ENCODE data around the gene ADSS2.

Gene ADSS2

GRCh38 chr1:244466724-244467123, 15.0 kb upstream of the ADSS2 start:
- no peak overlapping the region for H3K4me3 ChIP-seq (ENCODE audit: low read length, poor library complexity, severe bottlenecking)
- no peaks in the 10 kb centered on the region for H3F3A ChIP-seq (ENCODE audit: low read depth)
- no peaks in the 10 kb centered on the region for H3K36me3 ChIP-seq (ENCODE audit: insufficient read depth, low read length)
- H3K79me2 ChIP-seq (ENCODE audit: insufficient read depth, low read length): no peaks in the 10 kb centered on the region
- no peak overlapping the region for H3K9ac ChIP-seq (ENCODE audit: low read depth, low read length, poor library complexity, severe bottlenecking)
- no peak overlapping the region for H3K4me2 ChIP-seq (ENCODE audit: low read depth, low read length, poor library complexity, severe bottlenecking)
- H3K27me3 ChIP-seq (ENCODE audit: insufficient read depth, low read length, poor library complexity, severe bottlenecking): no peaks in the 10 kb centered on the region
- no peaks in the 10 kb centered on the region for H3K4me1 ChIP-seq (ENCODE audit: insufficient read depth, low read length, poor library complexity, severe bottlenecking)
- H3K9me3 ChIP-seq (ENCODE audit: insufficient read depth, low read depth, low read length): no peaks in the 10 kb centered on the region
- no peak overlapping the region for H2AFZ ChIP-seq (ENCODE audit: low read length)
- H3K9me2 ChIP-seq (replicated peaks; ENCODE audit: low read depth, low read length): no peaks in the 10 kb centered on the region
- TF ChIP-seq EZH2phosphoT487 (IDR thresholded peaks at IDR 0.05; ENCODE audit: borderline replicate concordance) (no peak), CTCF (conservative IDR thresholded peaks at IDR 0.05; ENCODE audit: low read length) (no peak)
- H4K20me1 ChIP-seq (ENCODE audit: insufficient read depth, low read length, poor library complexity, severe bottlenecking): no peaks in the 10 kb centered on the region

DNA sequence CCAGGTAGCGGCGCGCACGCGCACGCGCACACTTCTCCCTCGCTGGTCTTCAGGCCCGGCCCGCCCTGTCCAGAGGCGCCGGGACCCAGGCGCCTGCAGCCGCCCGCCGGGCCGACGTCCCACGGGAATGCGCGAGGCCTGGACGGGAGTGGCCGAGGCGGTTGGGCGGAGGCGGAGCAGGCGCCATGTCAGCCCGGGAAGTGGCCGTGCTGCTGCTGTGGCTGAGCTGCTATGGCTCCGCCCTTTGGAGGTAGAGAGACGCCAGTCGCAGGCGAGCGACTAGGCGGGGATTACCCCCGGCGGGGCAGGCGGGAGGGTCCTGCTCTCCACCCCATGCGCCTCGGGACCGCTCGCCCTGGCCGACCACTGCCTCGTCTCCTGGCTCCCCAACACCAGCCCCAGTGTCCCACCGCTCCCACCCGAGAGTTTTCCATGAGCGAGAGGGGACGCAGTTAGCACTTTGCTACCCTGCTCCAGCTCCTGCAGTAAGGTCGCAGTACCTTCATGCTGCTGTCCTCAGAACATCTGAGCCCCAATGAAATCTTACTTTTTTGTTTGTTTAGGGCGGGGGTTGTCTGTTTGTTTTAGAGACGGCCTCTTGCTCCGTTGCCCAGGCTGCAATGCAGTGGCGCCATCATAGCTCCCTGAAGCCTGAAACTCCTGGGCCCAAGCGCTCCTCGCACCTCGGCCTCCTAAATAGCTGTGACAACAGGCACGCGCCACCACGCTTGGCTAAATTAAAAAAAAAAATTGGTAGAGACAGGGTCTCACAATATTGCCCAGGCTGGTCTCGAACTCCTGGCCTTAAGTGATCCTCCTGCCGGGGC, 9.7 kb upstream of the ADSS2 start, which contains the start of gene CATSPERE:
TSS of gene CATSPERE (plus strand) at position 29 of the 827 bp plus-strand sequence. CDS start at position 186, 157 bp downstream.
- Histone ChIP-seq H4K20me1 (ENCODE audit: insufficient read depth, low read length, poor library complexity, severe bottlenecking) (no peaks in the 10 kb centered on the region), H3F3A (ENCODE audit: low read depth) (no peaks in the 10 kb centered on the region), H3K9me3 (ENCODE audit: insufficient read depth, low read depth, low read length) (no peaks in the 10 kb centered on the region; the same call in 1 of the 2 replicates), H3K79me2 (ENCODE audit: insufficient read depth, low read length) (no peaks in the 10 kb centered on the region), H3K9ac (ENCODE audit: low read depth, low read length, poor library complexity, severe bottlenecking) (no peak within 1 kb of the TSS), H3K4me2 (ENCODE audit: low read depth, low read length, poor library complexity, severe bottlenecking) (no peak within 1 kb of the TSS), H2AFZ (ENCODE audit: low read length) (no peak within 1 kb of the TSS), H3K9me2 (replicated peaks; ENCODE audit: low read depth, low read length) (no peaks in the 10 kb centered on the region), H3K27me3 (ENCODE audit: insufficient read depth, low read length, poor library complexity, severe bottlenecking) (no peaks in the 10 kb centered on the region), H3K4me3 (ENCODE audit: low read length, poor library complexity, severe bottlenecking) (no peak within 1 kb of the TSS), H3K4me1 (ENCODE audit: insufficient read depth, low read length, poor library complexity, severe bottlenecking) (no peaks in the 10 kb centered on the region), H3K36me3 (ENCODE audit: insufficient read depth, low read length) (no peaks in the 10 kb centered on the region)
- no peak for TF ChIP-seq CTCF (conservative IDR thresholded peaks at IDR 0.05; ENCODE audit: low read length)
- no peak for TF ChIP-seq EZH2phosphoT487 (IDR thresholded peaks at IDR 0.05; ENCODE audit: borderline replicate concordance)

- H4K20me1 ChIP-seq (ENCODE audit: insufficient read depth, low read length, poor library complexity, severe bottlenecking): no peaks in the 10 kb centered on the region
- no peaks in the 10 kb centered on the region for H3F3A ChIP-seq (ENCODE audit: low read depth)
- no peaks in the 10 kb centered on the region for H3K79me2 ChIP-seq (ENCODE audit: insufficient read depth, low read length)
- no peak overlapping the region for H3K4me3 ChIP-seq (ENCODE audit: low read length, poor library complexity, severe bottlenecking)
- H3K4me1 ChIP-seq (ENCODE audit: insufficient read depth, low read length, poor library complexity, severe bottlenecking): no peaks in the 10 kb centered on the region
- H3K36me3 ChIP-seq (ENCODE audit: insufficient read depth, low read length): no peaks in the 10 kb centered on the region
- H3K27me3 ChIP-seq (ENCODE audit: insufficient read depth, low read length, poor library complexity, severe bottlenecking): no peaks in the 10 kb centered on the region
- no peak overlapping the region for H3K9ac ChIP-seq (ENCODE audit: low read depth, low read length, poor library complexity, severe bottlenecking)
- H3K9me3 ChIP-seq (ENCODE audit: insufficient read depth, low read depth, low read length): no peaks in the 10 kb centered on the region; the same call in 1 of the 2 replicates
- no peak for TF ChIP-seq EZH2phosphoT487 (IDR thresholded peaks at IDR 0.05; ENCODE audit: borderline replicate concordance)
- no peak for TF ChIP-seq CTCF (conservative IDR thresholded peaks at IDR 0.05; ENCODE audit: low read length)
- no peak overlapping the region for H3K4me2 ChIP-seq (ENCODE audit: low read depth, low read length, poor library complexity, severe bottlenecking)
- H3K9me2 ChIP-seq (replicated peaks; ENCODE audit: low read depth, low read length): no peaks in the 10 kb centered on the region
- H2AFZ ChIP-seq (ENCODE audit: low read length): no peak overlapping the region
Measured at GRCh38 chr1:244460197-244460596, 8.5 kb upstream of the ADSS2 start.

Data from Loucy (cell line).